HT-29 (cell line): Measurements from ENCODE around the gene SPINK4. TPM values are rescaled to one million over a fixed set of nuclear protein-coding genes. Genes with fewer than 3 reads are reported as not detected.

Experiments
- DNase-seq: peaks from one replicate; pipeline ENCODE4 v3.0.0-alpha.2; 2015; ENCODE audit warnings: low spot score
- total RNA-seq: library from RNA; depleted of rRNA; stranded (reverse); fragments of >200 nt; shearing (Covaris generic); gene quantifications from 2 replicates; pipeline ENCODE4 v1.2.3, GENCODE V29; 2014

The SPINK4 gene
- total RNA-seq, 1 experiment from 2014 or later: not detected

DNA sequence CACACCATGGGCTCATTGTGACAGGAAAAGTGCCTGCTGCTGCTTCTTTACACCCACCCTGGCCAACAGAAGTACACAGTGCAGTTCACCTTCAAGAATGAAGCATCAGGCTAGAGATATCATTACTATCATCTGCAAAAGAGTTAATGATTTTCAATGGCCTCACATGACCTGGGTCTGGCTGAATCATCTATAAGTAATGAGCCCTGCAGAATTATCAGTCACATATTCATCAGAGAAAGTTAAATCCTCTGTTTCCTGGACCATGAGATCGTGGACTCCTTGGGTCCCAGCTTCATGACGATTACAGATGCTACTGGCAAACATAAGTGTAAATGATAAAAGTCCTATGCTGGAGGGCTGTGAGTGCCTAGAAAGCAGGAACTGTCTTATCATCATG, 16.3 kb downstream of the SPINK4 start:
- no peak for DNase-seq

DNA sequence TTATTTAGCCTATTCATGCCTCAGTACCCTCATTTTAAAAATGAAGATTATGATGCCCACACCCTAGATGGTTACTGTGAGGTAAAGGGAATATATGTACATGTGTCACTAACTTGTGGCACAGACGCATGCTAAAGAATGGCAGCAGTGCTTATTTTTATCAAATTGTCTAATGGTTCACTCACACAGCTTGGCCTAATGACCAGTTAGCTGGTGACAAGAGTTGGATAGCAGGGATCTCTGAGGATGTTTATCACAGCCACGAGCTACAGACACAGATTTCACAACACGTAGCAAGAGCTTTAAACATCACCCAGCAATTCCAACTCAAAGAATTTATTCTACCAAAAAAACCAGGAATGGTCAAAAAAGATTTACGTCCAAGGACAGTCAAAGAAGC, 17.3 kb downstream of the SPINK4 start:
- no peak for DNase-seq

GRCh38 chr9:33260372-33260771, 20.4 kb downstream of the SPINK4 start:
- DNase-seq: no peak

GRCh38 chr9:33263131-33264002, 23.4 kb downstream of the SPINK4 start:
- DNase-seq: peak; percentile 45

- peak; percentile 44 for DNase-seq
These were observed 24.1 kb downstream of the SPINK4 start for GRCh38 chr9:33264003-33264472.

DNA sequence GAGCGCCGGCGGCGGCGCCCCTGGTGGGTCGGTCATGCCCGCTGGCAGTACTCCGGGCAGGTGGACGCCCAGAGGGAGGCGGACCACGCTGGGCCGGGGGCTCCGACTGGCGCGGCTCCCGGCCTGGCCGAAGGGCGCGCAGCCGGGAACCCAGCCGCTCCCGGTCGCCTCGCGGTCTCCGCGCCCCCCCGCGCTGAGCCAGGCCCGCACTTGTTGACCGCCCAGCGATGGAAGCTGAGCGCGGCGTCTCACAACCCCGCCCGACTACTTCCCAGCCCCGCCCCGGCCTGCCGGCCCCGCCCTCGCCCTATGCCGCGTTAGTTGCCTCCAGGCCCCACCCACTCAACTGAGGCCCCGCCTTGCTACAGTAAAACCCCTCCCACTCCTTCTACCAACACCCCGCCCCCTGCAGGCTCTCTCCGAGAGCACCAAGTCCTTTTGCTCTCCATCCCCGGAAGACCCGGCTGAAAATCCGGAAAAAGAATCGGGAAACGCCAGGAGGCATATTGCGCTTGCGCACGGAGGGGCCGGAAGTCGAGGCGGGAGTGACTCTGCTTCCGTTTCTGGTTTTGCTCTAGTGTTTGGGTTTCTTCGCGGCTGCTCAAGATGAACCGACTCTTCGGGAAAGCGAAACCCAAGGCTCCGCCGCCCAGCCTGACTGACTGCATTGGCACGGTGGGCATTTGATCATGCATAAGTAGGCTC, 24.7 kb downstream of the SPINK4 start, which contains the start of the genes BAG1 and CHMP5:
Gene BAG1, minus strand, starts transcription at position 236 of the 705 bp plus-strand sequence.
Gene CHMP5, plus strand, starts transcription at position 577 of the 705 bp plus-strand sequence. Its CDS starts 30 bp downstream, at position 607.
- DNase-seq: peak; percentile 99

GRCh38 chr9:33265211-33265865, 25.4 kb downstream of the SPINK4 start:
- no peak for DNase-seq

DNA sequence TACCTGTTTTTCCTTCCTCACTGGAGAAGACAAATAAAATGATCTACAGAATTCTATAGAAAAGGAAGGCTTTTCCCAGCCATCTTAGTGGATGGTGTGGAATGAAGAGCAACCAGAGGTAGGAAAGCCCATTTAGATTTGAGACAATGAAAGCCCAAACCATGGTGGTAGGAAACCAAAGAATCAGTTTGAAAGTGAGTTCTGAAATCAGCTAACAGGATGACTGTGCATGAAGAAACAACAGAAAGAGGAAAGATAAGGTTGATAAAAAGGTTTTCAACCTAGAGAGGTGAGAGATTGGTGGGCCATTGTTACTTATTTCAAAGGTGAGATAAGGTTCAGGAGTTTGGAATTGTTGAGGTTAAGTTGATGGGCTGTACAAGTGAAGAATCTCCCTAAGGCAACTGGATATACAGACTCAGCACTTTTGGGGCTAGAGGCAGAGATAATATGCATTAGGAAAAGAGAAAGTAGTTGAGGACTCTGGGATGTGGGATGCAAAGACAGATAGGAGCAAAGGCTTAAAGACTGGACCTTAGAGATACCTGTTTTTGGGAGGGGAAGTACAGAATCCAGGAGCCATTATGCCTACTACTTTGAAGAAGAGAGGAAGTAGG, 27.3 kb downstream of the SPINK4 start:
- DNase-seq: no peak

DNA sequence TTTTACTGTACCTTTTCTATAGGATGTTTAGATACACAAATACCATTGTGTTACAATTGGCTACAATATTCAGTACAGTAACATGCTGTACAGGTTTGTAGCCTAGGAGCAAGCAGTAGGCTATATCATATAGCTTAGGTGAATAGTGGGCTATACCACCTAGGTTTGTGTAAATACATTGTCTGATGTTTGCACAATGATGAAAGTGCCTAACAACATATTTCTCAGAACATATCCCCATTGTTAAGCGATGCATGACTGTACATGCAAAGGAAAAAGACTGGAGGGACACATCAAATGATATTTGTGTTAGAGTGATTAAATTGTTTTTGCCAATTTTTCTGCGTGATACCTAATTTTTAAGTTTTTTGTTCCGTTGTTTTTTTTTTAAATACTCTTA, 30.2 kb downstream of the SPINK4 start:
- DNase-seq: no peak

DNA sequence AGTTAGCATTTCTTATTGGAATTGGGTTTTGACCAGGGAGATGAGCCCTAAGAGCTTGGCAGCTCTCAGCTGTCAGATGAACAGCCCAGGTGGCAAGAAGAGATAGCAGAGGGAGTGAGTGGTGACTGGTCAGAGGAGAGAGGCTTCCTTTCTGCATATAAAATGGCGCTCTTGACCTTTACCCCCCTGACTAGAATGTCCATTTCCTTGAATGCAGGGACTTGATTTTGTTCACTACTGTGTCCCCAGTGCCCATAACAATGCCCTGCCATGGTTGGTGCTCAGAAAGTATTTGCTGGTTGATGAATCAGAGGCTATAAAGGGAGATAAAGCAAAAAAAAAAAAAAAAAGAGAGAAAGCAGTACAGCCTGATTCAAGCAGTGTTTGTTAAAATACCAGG, 32.1 kb downstream of the SPINK4 start:
- no peak for DNase-seq

DNA sequence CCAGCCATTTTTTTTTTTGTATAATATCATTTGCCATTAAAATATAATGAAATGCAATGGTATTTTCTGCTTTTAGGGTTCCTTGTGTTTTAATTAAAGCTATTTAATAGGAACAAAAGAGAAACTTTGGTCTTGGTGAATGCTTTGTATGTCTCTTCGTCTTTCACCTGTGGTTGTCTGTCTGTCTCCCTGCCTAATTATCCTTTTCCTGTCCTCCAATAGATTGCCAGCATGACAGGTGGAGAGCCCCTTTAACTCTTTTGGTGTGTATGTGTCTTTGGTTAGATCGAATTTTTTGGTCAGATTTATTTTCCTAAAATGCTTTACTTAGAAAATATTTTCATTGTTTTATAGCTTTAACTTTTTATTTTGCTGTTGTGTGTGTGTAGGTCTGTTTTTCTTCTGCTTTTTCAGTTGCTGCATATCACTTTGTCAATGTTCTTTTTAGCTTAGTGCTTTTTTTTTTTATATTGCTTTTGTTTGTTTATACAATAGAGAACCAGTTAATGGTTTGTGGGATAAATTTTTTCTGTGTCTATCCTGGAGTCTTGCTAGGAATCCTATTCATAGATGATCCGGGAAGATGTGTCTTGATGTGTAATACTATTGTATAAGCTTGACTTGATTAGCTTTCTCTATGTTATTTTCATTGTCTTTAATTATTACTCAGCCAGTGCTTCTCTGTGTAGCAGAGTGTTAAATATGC, 33.5 kb downstream of the SPINK4 start:
- DNase-seq: no peak

GRCh38 chr9:33273972-33274328, 34.0 kb downstream of the SPINK4 start:
- DNase-seq: no peak

GRCh38 chr9:33277484-33277883, 37.5 kb downstream of the SPINK4 start:
- DNase-seq: no peak

- DNase-seq: no peak
These were observed 45.5 kb downstream of the SPINK4 start for GRCh38 chr9:33285502-33285901.

- DNase-seq: peak; percentile 74
These were observed 47.1 kb downstream of the SPINK4 start for GRCh38 chr9:33287087-33287490.

DNA sequence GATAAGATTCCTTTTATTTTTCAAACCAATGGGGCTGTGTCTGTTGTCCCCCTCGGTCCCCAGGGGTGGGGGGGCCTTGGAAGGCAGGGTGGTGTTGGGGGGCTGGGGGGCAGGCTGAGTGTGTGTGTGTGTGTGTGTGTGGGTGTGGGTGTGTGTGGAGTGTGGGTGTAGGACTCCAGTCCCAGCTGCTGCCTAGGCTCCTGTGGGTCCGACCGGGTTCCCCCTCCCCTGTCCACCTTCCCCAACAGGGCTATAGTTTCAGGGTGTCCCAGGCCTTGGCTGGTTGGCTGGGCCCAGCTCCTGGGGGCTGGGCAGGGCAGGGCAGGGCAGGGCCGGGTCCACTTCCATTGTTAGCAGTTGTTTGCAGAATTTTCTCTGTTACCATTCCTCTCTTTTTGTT, 48.3 kb downstream of the SPINK4 start:
- DNase-seq: no peak

DNA sequence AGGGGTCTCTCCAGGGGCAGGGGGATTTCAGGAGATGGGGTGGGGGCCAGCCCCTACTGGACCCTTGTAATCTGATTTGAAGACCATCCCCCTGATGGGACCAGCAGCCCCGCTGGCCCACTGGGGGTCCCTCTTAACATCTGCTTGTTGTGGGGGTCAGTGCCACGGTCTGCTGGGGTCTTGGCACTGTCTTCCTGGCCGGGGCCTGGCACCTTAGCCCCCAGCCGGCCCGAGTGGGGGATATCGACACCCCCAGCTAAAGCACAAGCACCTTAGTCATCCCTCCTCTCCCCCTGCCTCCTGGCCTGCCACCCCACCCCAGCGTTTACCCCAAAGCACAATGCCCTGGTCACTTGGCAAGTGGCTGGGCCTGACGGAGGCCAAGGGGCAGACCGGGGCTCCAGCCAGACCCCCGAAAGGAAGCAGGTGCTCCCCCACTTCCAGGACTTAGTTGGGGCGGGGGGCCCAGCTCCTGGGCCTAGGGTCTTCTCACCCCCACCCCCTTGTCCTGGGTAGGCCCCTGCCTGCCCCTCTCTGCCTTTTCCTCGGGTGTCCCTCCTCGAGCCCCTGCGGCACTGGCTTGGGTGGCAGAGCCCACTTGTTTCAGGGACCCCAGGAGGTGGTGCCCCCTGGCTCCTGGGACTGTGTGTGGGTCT, 49.0 kb downstream of the SPINK4 start:
- no peak for DNase-seq

GRCh38 chr9:33289496-33289895, 49.5 kb downstream of the SPINK4 start:
- peak; percentile 5 for DNase-seq

- no peak for DNase-seq
These were observed 49.9 kb downstream of the SPINK4 start for GRCh38 chr9:33289936-33290246.

DNA sequence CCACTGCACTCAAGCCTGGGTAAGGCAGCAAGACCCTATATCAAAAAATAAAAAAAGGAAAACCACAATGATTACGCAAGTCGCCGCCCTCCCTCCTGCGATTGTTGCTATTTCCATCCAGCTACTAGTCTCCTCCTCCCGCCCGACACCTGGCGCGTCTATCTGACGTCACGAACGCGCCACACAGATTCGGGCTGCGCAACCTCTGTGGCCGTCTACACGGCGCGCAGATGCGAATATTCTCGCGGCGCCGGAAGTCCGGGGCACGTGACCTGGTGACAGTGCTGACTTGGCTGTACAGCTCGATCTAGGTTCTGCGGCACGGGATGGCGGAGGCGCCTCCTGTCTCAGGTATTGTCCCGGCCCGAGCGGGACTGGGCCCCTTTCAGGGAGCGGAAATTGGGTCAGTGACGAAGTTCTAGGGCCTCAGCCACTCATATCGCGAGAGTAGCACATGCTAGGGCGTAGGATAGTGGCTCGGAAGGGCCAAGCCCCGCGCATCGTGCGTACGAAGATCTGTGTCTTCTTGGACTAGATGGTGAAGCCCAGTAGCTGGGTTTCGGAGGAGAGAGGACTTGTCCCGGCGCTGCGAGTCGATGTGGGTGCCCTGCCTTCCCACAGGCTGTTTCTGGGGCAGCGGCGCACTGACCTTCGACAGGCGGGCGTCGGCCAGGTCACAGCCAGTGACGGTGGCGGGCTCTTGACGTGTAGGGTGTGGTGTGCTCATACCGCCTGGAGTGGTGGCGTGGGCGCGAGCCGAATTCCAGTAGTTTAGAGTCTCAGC, 50.5 kb downstream of the SPINK4 start, which contains the start of gene NFX1:
Gene NFX1, plus strand, starts transcription at position 270 of the 784 bp plus-strand sequence. Its CDS starts 57 bp downstream, at position 327.
- DNase-seq: peak; percentile 98
